HCT116 (cell line): ENCODE data around the gene ITGB7. TPM values are rescaled to one million over a fixed set of nuclear protein-coding genes. Genes with fewer than 3 reads are reported as not detected.

Experiments
- ATAC-seq: fragments of 200-7000 bp; cut with Tn5 transposase; 2 replicates; pipeline ENCODE4 v1.9.1; 2020; ENCODE audit warnings: mild to moderate bottlenecking, moderate library complexity
- BruUV-seq: library from RNA; stranded (reverse); fragments of 400-500 nt; replicated peaks from 2 replicates; lab custom pipeline; 2021; lab: Mats Ljungman, UMichigan
- CTCF ChIA-PET: fragments of 300-600 bp; sonication (Branson Sonifier 250); formaldehyde crosslinking; loops from one replicate; lab custom pipeline; 2021; ENCODE audit warnings: antibody characterized with exemption; lab: Charles Lee
- POLR2A ChIA-PET: fragments of 300-600, 350-600 bp; sonication (Branson Sonifier 250); formaldehyde crosslinking; loops from one replicate; lab custom pipeline; 2021; ENCODE audit warnings: antibody characterized with exemption; lab: Charles Lee
- RAD21 ChIA-PET, 2 experiments: fragments of 300-600 bp; sonication (Branson Sonifier 250); formaldehyde crosslinking; loops; one replicate each; lab custom pipeline; 2023; ENCODE audit warnings: low total read pairs in 2 of 2; ENCODE audit not compliant: uncharacterized antibody in 2 of 2, unreplicated experiment in 2 of 2, low non-redundant PET in 1 of 2; lab: Charles Lee
- DNase-seq: peaks from one replicate; pipeline ENCODE4 v3.0.0-alpha.2; 2010; ENCODE audit warnings: low read depth, low spot score
- H2AFZ ChIP-seq: fragments of 200-600 bp; shearing (Covaris generic), sonication (generic); 2 replicates; pipeline ENCODE4 v1.6.1; 2017; ENCODE audit warnings: low read depth, mixed run types, mixed read lengths, antibody characterized with exemption, low read length; ENCODE audit not compliant: poor library complexity, severe bottlenecking
- H3K27ac ChIP-seq: 2 replicates; pipeline ENCODE4 v1.5.1; 2012; ENCODE audit warnings: low read depth, low read length
- H3K27me3 ChIP-seq: fragments of 200-600 bp; sonication (generic); 2 replicates; pipeline ENCODE4 v1.6.1; 2016; ENCODE audit warnings: mixed run types, low read length, mixed read lengths; ENCODE audit not compliant: insufficient read depth
- H3K36me3 ChIP-seq, 2 experiments: fragments of 200-500 bp in 1 of 2; fragments of 200-600 bp in 1 of 2; sonication (Bioruptor generic) in 1 of 2; sonication (generic) in 1 of 2; 2 replicates each; pipeline versions ENCODE4 v1.5.1 to v1.6.1; 2014 to 2016; ENCODE audit warnings: low read length in 2 of 2, inconsistent platforms in 1 of 2, mixed read lengths in 1 of 2, mixed run types in 1 of 2; ENCODE audit not compliant: insufficient read depth in 2 of 2, control insufficient read depth in 1 of 2
- H3K4me1 ChIP-seq, 2 experiments: fragments of 200-600 bp in 1 of 2; sonication (generic) in 1 of 2; 2 replicates each; pipeline versions ENCODE4 v1.5.1 to v1.6.1; 2012 to 2017; ENCODE audit warnings: low read length in 2 of 2, inconsistent platforms in 1 of 2, mild to moderate bottlenecking in 1 of 2, mixed read lengths in 1 of 2, mixed run types in 1 of 2, moderate library complexity in 1 of 2; ENCODE audit not compliant: insufficient read depth in 2 of 2, control insufficient read depth in 1 of 2
- H3K4me2 ChIP-seq: fragments of 200-600 bp; sonication (generic); 2 replicates; pipeline ENCODE4 v1.6.1; 2017; ENCODE audit warnings: mixed run types, low read length, mixed read lengths
- H3K4me3 ChIP-seq, 2 experiments: fragments of 200-600 bp in 1 of 2; sonication (generic) in 1 of 2; replicated peaks in 1 of 2; 2 replicates each; pipeline ENCODE4 v1.5.1; 2011 to 2016; ENCODE audit warnings: low read length in 2 of 2, control low read depth in 1 of 2, low read depth in 1 of 2, mild to moderate bottlenecking in 1 of 2, mixed read lengths in 1 of 2, mixed run types in 1 of 2
- H3K79me2 ChIP-seq: fragments of 200-600 bp; sonication (generic); 2 replicates; pipeline ENCODE4 v1.6.1; 2017; ENCODE audit warnings: mild to moderate bottlenecking, mixed run types, low read length, moderate library complexity, mixed read lengths; ENCODE audit not compliant: insufficient read depth
- H3K9ac ChIP-seq: fragments of 200-600 bp; sonication (generic); 2 replicates; pipeline ENCODE4 v1.6.1; 2016; ENCODE audit warnings: low read length, mixed read lengths
- H3K9me2 ChIP-seq: fragments of 200-600 bp; sonication (generic), shearing (Covaris generic); 2 replicates; pipeline ENCODE4 v1.6.1; 2017; ENCODE audit warnings: mixed run types, mild to moderate bottlenecking, moderate library complexity; ENCODE audit not compliant: insufficient read depth
- H3K9me3 ChIP-seq, 2 experiments: fragments of 200-500 bp in 1 of 2; fragments of 200-600 bp in 1 of 2; sonication (Bioruptor generic) in 1 of 2; sonication (generic) in 1 of 2; 2 replicates each; pipeline ENCODE4 v1.6.1; 2014 to 2017; ENCODE audit warnings: low read length in 2 of 2, mixed read lengths in 2 of 2, inconsistent platforms in 1 of 2, low read depth in 1 of 2, mild to moderate bottlenecking in 1 of 2, mixed run types in 1 of 2, moderate library complexity in 1 of 2; ENCODE audit not compliant: control insufficient read depth in 1 of 2, insufficient read depth in 1 of 2
- H4K20me1 ChIP-seq: fragments of 200-600 bp; sonication (generic), shearing (Covaris generic); 2 replicates; pipeline ENCODE4 v1.6.1; 2017; ENCODE audit warnings: mixed run types, mild to moderate bottlenecking, moderate library complexity; ENCODE audit not compliant: insufficient read depth
- CBX3 ChIP-seq: IDR thresholded peaks from 2 replicates; pipeline ENCODE4 v1.6.1; 2012; ENCODE audit warnings: low read depth
- CEBPB ChIP-seq: IDR thresholded peaks from 2 replicates; pipeline ENCODE4 v1.6.1; 2012; ENCODE audit warnings: low read depth
- EGR1 ChIP-seq: IDR thresholded peaks from 2 replicates; pipeline ENCODE4 v1.6.1; 2012; ENCODE audit warnings: low read depth
- ELF1 ChIP-seq: IDR thresholded peaks from 2 replicates; pipeline ENCODE4 v1.6.1; 2012; ENCODE audit warnings: low read depth, borderline replicate concordance
- EZH2 ChIP-seq: fragments of 200-600 bp; sonication (generic); IDR thresholded peaks from 2 replicates; pipeline ENCODE4 v1.6.1; 2017; ENCODE audit warnings: antibody characterized with exemption, mixed run types
- EZH2phosphoT487 ChIP-seq: fragments of 200-600 bp; IDR thresholded peaks from 2 replicates; pipeline ENCODE4 v1.6.1; 2018; ENCODE audit warnings: antibody characterized with exemption, borderline replicate concordance
- FOSL1 ChIP-seq: IDR thresholded peaks from 2 replicates; pipeline ENCODE4 v1.6.1; 2012; ENCODE audit warnings: low read depth
- JUND ChIP-seq: IDR thresholded peaks from 2 replicates; pipeline ENCODE4 v1.6.1; 2012
- POLR2A ChIP-seq: IDR thresholded peaks from 2 replicates; pipeline ENCODE4 v1.7.0; 2011; ENCODE audit warnings: borderline replicate concordance; ENCODE audit not compliant: insufficient read depth, insufficient read length; ENCODE audit errors: extremely low read depth
- POLR2AphosphoS5 ChIP-seq: IDR thresholded peaks from 2 replicates; pipeline ENCODE4 v1.6.1; 2011; ENCODE audit warnings: mild to moderate bottlenecking, low read depth, low read length, moderate library complexity
- SIN3A ChIP-seq: IDR thresholded peaks from 2 replicates; pipeline ENCODE4 v1.6.1; 2012; ENCODE audit warnings: low read depth
- SP1 ChIP-seq: IDR thresholded peaks from 2 replicates; pipeline ENCODE4 v1.6.1; 2012; ENCODE audit warnings: low read depth
- SRF ChIP-seq: IDR thresholded peaks from 2 replicates; pipeline ENCODE4 v1.6.1; 2012; ENCODE audit warnings: low read depth
- YY1 ChIP-seq: IDR thresholded peaks from 2 replicates; pipeline ENCODE4 v1.6.1; 2011; ENCODE audit warnings: low read length, low read depth, moderate library complexity, mild to moderate bottlenecking; ENCODE audit not compliant: insufficient replicate concordance; ENCODE audit errors: extremely low read depth
- ZFX ChIP-seq: fragments of 450-650 bp; IDR thresholded peaks from 2 replicates; pipeline ENCODE4 v1.6.1; 2017
- ZNF274 ChIP-seq: fragments of 200-500 bp; sonication (Bioruptor generic); IDR thresholded peaks from 2 replicates; pipeline ENCODE4 v1.6.1; 2014; ENCODE audit warnings: mild to moderate bottlenecking, low read depth, low read length, inconsistent platforms
- intact Hi-C: fragments of 100-400 bp; cut with micrococcal nuclease; formaldehyde crosslinking; loops from 2 replicates; pipeline ENCODE4 v1.10.0; 2022
- total RNA-seq: library from RNA; stranded (reverse); gene quantifications from one replicate; pipeline ENCODE4 v1.2.1, GENCODE V29; 2021; ENCODE audit not compliant: unreplicated experiment
- TF ChIP-seq, protein P1 (sequence below): IDR thresholded peaks from 2 replicates; pipeline ENCODE4 v1.6.1; 2012
- TF ChIP-seq, protein P2 (sequence below): IDR thresholded peaks from 2 replicates; pipeline ENCODE4 v1.6.1; 2012; ENCODE audit warnings: low read depth
- TF ChIP-seq, protein P3 (sequence below): IDR thresholded peaks from 2 replicates; pipeline ENCODE4 v1.6.1; 2012

Gene ITGB7
- total RNA-seq, 1 experiment from 2014 or later: 1.9 TPM

DNA sequence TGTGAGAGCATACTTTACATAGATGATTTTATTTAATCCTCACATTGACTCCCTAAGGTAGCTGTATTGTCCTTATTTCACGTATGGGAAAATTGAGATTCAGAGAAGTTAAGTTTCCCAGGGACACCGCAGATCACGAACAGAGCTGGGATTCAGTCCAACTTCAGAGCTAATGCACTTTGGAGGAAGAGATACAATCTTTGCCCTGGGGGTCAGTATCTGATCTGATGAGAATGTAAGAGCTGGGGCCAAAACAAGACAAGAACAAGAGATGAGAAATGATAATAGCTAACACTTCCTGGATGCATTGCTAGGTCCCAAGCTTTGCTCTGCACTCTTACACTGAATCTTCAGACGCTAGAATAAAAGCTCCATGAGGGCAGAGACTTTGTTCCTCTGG, 20.3 kb downstream of the ITGB7 start:
- Histone ChIP-seq H3K4me2 (no peak overlapping the region), H3K36me3 (peaks cover 47 to 51% of the 10 kb centered on the region in 2 experiments; a peak in 3 of 4 replicates), H4K20me1 (no peaks in the 10 kb centered on the region), H3K9ac (no peak overlapping the region), H3K9me3 (no peaks in the 10 kb centered on the region), H2AFZ (no peak overlapping the region), H3K9me2 (no peaks in the 10 kb centered on the region), H3K27ac (no peak overlapping the region), H3K79me2 (peaks cover 26% of the 10 kb centered on the region)
- DNase-seq: no peak
- TF ChIP-seq EZH2phosphoT487 (no peak), ELF1 (no peak), FOSL1 (no peak), CBX3 (no peak), POLR2A (no peak), SIN3A (no peak), JUND (no peak), CEBPB (no peak), EGR1 (no peak), SP1 (no peak), EZH2 (no peak), YY1 (no peak), ZFX (no peak), SRF (no peak), POLR2AphosphoS5 (no peak), ZNF274 (no peak)
- TF ChIP-seq, protein P1, sequence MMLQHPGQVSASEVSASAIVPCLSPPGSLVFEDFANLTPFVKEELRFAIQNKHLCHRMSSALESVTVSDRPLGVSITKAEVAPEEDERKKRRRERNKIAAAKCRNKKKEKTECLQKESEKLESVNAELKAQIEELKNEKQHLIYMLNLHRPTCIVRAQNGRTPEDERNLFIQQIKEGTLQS: no peak
- TF ChIP-seq, protein P2, sequence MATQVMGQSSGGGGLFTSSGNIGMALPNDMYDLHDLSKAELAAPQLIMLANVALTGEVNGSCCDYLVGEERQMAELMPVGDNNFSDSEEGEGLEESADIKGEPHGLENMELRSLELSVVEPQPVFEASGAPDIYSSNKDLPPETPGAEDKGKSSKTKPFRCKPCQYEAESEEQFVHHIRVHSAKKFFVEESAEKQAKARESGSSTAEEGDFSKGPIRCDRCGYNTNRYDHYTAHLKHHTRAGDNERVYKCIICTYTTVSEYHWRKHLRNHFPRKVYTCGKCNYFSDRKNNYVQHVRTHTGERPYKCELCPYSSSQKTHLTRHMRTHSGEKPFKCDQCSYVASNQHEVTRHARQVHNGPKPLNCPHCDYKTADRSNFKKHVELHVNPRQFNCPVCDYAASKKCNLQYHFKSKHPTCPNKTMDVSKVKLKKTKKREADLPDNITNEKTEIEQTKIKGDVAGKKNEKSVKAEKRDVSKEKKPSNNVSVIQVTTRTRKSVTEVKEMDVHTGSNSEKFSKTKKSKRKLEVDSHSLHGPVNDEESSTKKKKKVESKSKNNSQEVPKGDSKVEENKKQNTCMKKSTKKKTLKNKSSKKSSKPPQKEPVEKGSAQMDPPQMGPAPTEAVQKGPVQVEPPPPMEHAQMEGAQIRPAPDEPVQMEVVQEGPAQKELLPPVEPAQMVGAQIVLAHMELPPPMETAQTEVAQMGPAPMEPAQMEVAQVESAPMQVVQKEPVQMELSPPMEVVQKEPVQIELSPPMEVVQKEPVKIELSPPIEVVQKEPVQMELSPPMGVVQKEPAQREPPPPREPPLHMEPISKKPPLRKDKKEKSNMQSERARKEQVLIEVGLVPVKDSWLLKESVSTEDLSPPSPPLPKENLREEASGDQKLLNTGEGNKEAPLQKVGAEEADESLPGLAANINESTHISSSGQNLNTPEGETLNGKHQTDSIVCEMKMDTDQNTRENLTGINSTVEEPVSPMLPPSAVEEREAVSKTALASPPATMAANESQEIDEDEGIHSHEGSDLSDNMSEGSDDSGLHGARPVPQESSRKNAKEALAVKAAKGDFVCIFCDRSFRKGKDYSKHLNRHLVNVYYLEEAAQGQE: no peak
- TF ChIP-seq, protein P3, sequence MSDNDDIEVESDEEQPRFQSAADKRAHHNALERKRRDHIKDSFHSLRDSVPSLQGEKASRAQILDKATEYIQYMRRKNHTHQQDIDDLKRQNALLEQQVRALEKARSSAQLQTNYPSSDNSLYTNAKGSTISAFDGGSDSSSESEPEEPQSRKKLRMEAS: no peak
- TF ChIP-seq, all 23 proteins: peak for 0
- RAD21 ChIA-PET: no interaction called here
- intact Hi-C loops: no loop called here
- BruUV-seq: no TSS peak
- H3K4me3 ChIP-seq: no peak overlapping the region
- ATAC-seq: no peak
- H3K4me1 ChIP-seq: peaks cover 7 to 11% of the 10 kb centered on the region in 2 experiments
- POLR2A ChIA-PET: no interaction called here
- CTCF ChIA-PET: interaction anchor here (0.6 to 2.5 kb wide), 5 partner anchors 11 to 135 kb away, joined by 3 to 12 read pairs (median 3); partner anchors contain the start of gene AAAS
- no peaks in the 10 kb centered on the region for H3K27me3 ChIP-seq
